Astrocyte of the spinal cord (primary cell): ENCODE data around the gene SURF1.

ENCODE experiments used
- DNase-seq: peaks from one replicate; pipeline ENCODE4 v3.0.0; 2011; ENCODE audit warnings: low read depth, low spot score
- H3K4me3 ChIP-seq: 2 replicates; pipeline ENCODE4 v1.5.1; 2011; ENCODE audit warnings: low read depth, mild to moderate bottlenecking, low read length, moderate library complexity
- CTCF ChIP-seq: IDR thresholded peaks from 2 replicates; pipeline ENCODE4 v1.5.1; 2012; ENCODE audit warnings: low read depth, mild to moderate bottlenecking, low read length, inconsistent platforms
- in situ Hi-C: cut with HindIII; loops from 2 replicates; pipeline ENCODE4 v1.10.0; 2017; ENCODE audit warnings: low sequenced_read_pairs

SURF1 gene

GRCh38 chr9:133344071-133344470, 12.2 kb downstream of the SURF1 start:
- in situ Hi-C loops, result no loop called here
- no peak for DNase-seq
- no peak overlapping the region for H3K4me3 ChIP-seq
- no peak for TF ChIP-seq CTCF

- in situ Hi-C loops, result no loop called here
- no peak overlapping the region for H3K4me3 ChIP-seq
- DNase-seq, result no peak
- peak; percentile 29 for TF ChIP-seq CTCF
Observed at GRCh38 chr9:133342570-133342969, 13.7 kb downstream of the SURF1 start.

GRCh38 chr9:133342069-133342406, 14.2 kb downstream of the SURF1 start:
- in situ Hi-C loops, result no loop called here
- DNase-seq, result no peak
- peak; percentile 28 for TF ChIP-seq CTCF
- H3K4me3 ChIP-seq, result no peak overlapping the region

GRCh38 chr9:133341369-133342068, 14.8 kb downstream of the SURF1 start:
- no peak for TF ChIP-seq CTCF
- H3K4me3 ChIP-seq, result no peak overlapping the region
- in situ Hi-C loops, result no loop called here
- DNase-seq, result no peak

GRCh38 chr9:133340916-133341315, 15.4 kb downstream of the SURF1 start:
- DNase-seq, result no peak
- H3K4me3 ChIP-seq, result no peak overlapping the region
- in situ Hi-C loops, result no loop called here

DNA sequence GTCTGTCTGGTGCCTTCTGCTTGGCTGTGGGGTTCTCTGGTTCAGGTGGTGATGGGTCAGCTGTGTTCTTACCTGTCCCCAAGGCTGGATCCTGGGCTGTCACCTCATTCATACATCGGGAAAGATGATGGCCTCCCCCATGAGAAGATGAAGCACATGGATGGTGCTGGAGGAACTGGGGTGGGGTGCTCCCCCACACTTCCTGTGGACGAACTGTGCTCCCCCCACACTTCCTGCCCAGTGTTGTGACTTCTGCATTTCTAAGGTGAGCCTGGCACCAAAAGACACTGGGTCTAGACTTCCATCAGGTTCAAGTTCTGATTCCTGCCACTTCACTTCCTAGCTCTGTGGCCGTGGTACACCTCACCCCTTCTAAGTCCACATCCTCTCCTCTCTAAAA, 16.0 kb downstream of the SURF1 start:
- in situ Hi-C loops, result no loop called here
- H3K4me3 ChIP-seq, result no peak overlapping the region
- TF ChIP-seq CTCF, result no peak
- DNase-seq, result no peak

More at GRCh38 chr9:133340916-133341315, 15.4 kb downstream of the SURF1 start:
- TF ChIP-seq CTCF, result no peak

- TF ChIP-seq CTCF, result no peak
- no peak overlapping the region for H3K4me3 ChIP-seq
- no peak for DNase-seq
- in situ Hi-C loops, result no loop called here
Observed at GRCh38 chr9:133339641-133340040, 16.6 kb downstream of the SURF1 start.
